B cell (primary cell): Measurements from ENCODE around the gene TALDO1. TPM values are rescaled to one million over a fixed set of nuclear protein-coding genes. Genes with fewer than 3 reads are reported as not detected.

ENCODE experiments used
- ATAC-seq: fragments of 200-7000 bp; cut with Tn5 transposase; one replicate; pipeline ENCODE4 v1.10.0; 2021; ENCODE audit warnings: low read depth, mild to moderate bottlenecking, moderate number of reproducible peaks, moderate library complexity
- CTCF ChIA-PET: fragments of 350-600 bp; sonication (Branson Sonifier 250); formaldehyde crosslinking; loops from one replicate; lab custom pipeline; 2021; ENCODE audit warnings: antibody characterized with exemption, inconsistent platforms; lab: Charles Lee
- POLR2A ChIA-PET: fragments of 350-600 bp; sonication (Branson Sonifier 250); formaldehyde crosslinking; loops from one replicate; lab custom pipeline; 2021; ENCODE audit warnings: antibody characterized with exemption; lab: Charles Lee
- DNase-seq: peaks from one replicate; pipeline ENCODE4 v3.0.0; 2013
- H2AFZ ChIP-seq: 2 replicates; pipeline ENCODE4 v1.6.1; 2012; ENCODE audit warnings: mild to moderate bottlenecking, low read depth, low read length; ENCODE audit not compliant: insufficient read depth, poor library complexity, severe bottlenecking
- H3K27ac ChIP-seq, 2 donors: 1 replicate in 1 of 2; 2 replicates in 1 of 2; pipeline ENCODE4 v1.5.1; 2012 to 2013; ENCODE audit warnings: low read length in 2 of 2, mild to moderate bottlenecking in 2 of 2, moderate library complexity in 1 of 2
- H3K27me3 ChIP-seq, 4 experiments: fragments of 200-600 bp in 1 of 4; sonication (generic) in 1 of 4; replicated peaks in 1 of 4; 1 replicate in 2 of 4; 2 replicates in 2 of 4; pipeline versions ENCODE4 v1.6.1 to v1.7.0; 2013 to 2016; ENCODE audit warnings: low read length in 3 of 4, mild to moderate bottlenecking in 2 of 4, mixed read lengths in 1 of 4, moderate library complexity in 1 of 4; ENCODE audit not compliant: insufficient read depth in 4 of 4, control insufficient read depth in 3 of 4; ENCODE audit errors: control extremely low read depth in 1 of 4
- H3K36me3 ChIP-seq, 2 experiments: replicated peaks in 1 of 2; 1 replicate in 1 of 2; 2 replicates in 1 of 2; pipeline versions ENCODE4 v1.6.1 to v1.7.1; 2013; ENCODE audit warnings: low read length in 1 of 2; ENCODE audit not compliant: insufficient read depth in 2 of 2, control insufficient read depth in 1 of 2; ENCODE audit errors: control extremely low read depth in 1 of 2, extremely low read depth in 1 of 2
- H3K4me1 ChIP-seq, 2 donors: fragments of 200-600 bp in 1 of 2; sonication (generic) in 1 of 2; 1 replicate in 1 of 2; 2 replicates in 1 of 2; pipeline versions ENCODE4 v1.5.1 to v1.6.1; 2013 to 2017; ENCODE audit warnings: low read length in 2 of 2; ENCODE audit not compliant: control insufficient read depth in 2 of 2, insufficient read depth in 2 of 2
- H3K4me2 ChIP-seq: replicated peaks from 2 replicates; pipeline ENCODE3; 2012; ENCODE audit warnings: mild to moderate bottlenecking, low read depth, low read length; ENCODE audit not compliant: poor library complexity, severe bottlenecking
- H3K4me3 ChIP-seq, 5 experiments: fragments of 200-600 bp in 1 of 5; sonication (generic) in 1 of 5; 1 replicate in 3 of 5; 2 replicates in 2 of 5; pipeline versions ENCODE4 v1.5.1 to v1.7.0; 2011 to 2016; ENCODE audit warnings: low read length in 4 of 5, mild to moderate bottlenecking in 4 of 5, low read depth in 2 of 5, control low read depth in 1 of 5, moderate library complexity in 1 of 5; ENCODE audit not compliant: insufficient read depth in 1 of 5; ENCODE audit errors: control extremely low read depth in 1 of 5, extremely low read depth in 1 of 5
- H3K79me2 ChIP-seq: fragments of 200-600 bp; sonication (generic); one replicate; pipeline ENCODE4 v1.6.0; 2016; ENCODE audit warnings: low read length; ENCODE audit not compliant: control insufficient read depth, insufficient read depth
- H3K9ac ChIP-seq: fragments of 200-600 bp; sonication (generic); 2 replicates; pipeline ENCODE4 v1.6.1; 2017; ENCODE audit warnings: mild to moderate bottlenecking, low read length, moderate library complexity
- H3K9me3 ChIP-seq, 3 donors: one replicate each; pipeline versions ENCODE4 v1.6.1 to v1.7.1; 2013; ENCODE audit warnings: low read length in 2 of 3; ENCODE audit not compliant: control insufficient read depth in 2 of 3, insufficient read depth in 1 of 3; ENCODE audit errors: control extremely low read depth in 1 of 3
- H4K20me1 ChIP-seq: 2 replicates; pipeline ENCODE4 v1.6.0; 2012; ENCODE audit warnings: mild to moderate bottlenecking, low read length; ENCODE audit not compliant: insufficient read depth, control insufficient read depth, poor library complexity, severe bottlenecking
- H3K27ac Mint-ChIP-seq: one replicate; pipeline ENCODE4 v1.8.0; 2021; ENCODE audit warnings: mixed read lengths
- H3K27me3 Mint-ChIP-seq: one replicate; pipeline ENCODE4 v1.8.0; 2021; ENCODE audit warnings: mixed read lengths
- H3K4me1 Mint-ChIP-seq: one replicate; pipeline ENCODE4 v1.8.0; 2021; ENCODE audit warnings: mixed read lengths
- H3K4me3 Mint-ChIP-seq: one replicate; pipeline ENCODE4 v1.8.0; 2021; ENCODE audit warnings: mixed read lengths
- H3K9me3 Mint-ChIP-seq: one replicate; pipeline ENCODE4 v1.8.0; 2022; ENCODE audit warnings: mixed read lengths; ENCODE audit not compliant: insufficient read depth
- CTCF ChIP-seq: fragments of 200-600 bp; IDR thresholded peaks from one replicate; pipeline ENCODE4 v1.8.0; 2022; ENCODE audit warnings: antibody characterized with exemption, mild to moderate bottlenecking
- EZH2 ChIP-seq: IDR thresholded peaks from 2 replicates; pipeline ENCODE4 v1.6.1; 2012; ENCODE audit warnings: borderline replicate concordance, low read depth, mild to moderate bottlenecking, moderate library complexity, low read length; ENCODE audit not compliant: insufficient read depth, poor library complexity, severe bottlenecking
- WGBS: methylation state at CpG from one replicate; pipeline ENCODE4 v1.1.5; 2013; ENCODE audit warnings: missing lambda C conversion rate; ENCODE audit not compliant: insufficient coverage; 5-methylcytosine and 5-hydroxymethylcytosine counted together
- intact Hi-C: fragments of 100-400 bp; cut with micrococcal nuclease; formaldehyde crosslinking; loops from one replicate; pipeline ENCODE4 v1.10.0; 2022
- polyA plus RNA-seq: library from polyadenylated mRNA; depleted of rRNA; stranded (reverse); fragments of >200 nt; gene quantifications from 2 replicates; pipeline ENCODE4 v1.2.3, GENCODE V29; 2012
- total RNA-seq, 2 donors: library from RNA; stranded (reverse); fragments of 120-200 nt in 1 of 2; gene quantifications; 1 replicate in 1 of 2; 2 replicates in 1 of 2; pipeline versions ENCODE4 v1.2.3 to v1.2.4, GENCODE V29; 2013 to 2022

TALDO1 gene
- total and polyA plus RNA-seq, 2 donors (not counting 1 experiment from before 2014, with no cell fraction given) = 82.4 to 116 TPM

GRCh38 chr11:794013-794765, 46.9 kb downstream of the TALDO1 start:
- no peak for TF ChIP-seq EZH2
- TF ChIP-seq CTCF = no peak
- H3K9me3 ChIP-seq = peaks cover 0 to 3% (median 0%) of the 10 kb centered on the region in 3 donors
- 96% methylated on average over 24 of the region's 31 CpGs for WGBS
- H3K79me2 ChIP-seq = peaks cover 36% of the 10 kb centered on the region
- ATAC-seq (no peak), DNase-seq (no peak)
- H3K9me3 Mint-ChIP-seq = no peaks in the 10 kb centered on the region
- H3K36me3 ChIP-seq = peaks cover 0 to 7% of the 10 kb centered on the region in 2 experiments
- ChIA-PET CTCF (interaction anchor here (1.0 to 1.2 kb wide), 2 partner anchors 17 to 44 kb away, joined by 3 read pairs; partner anchors contain the start of gene GATD1), POLR2A (interaction anchor here (1.1 kb wide), 1 partner anchor 48 kb away, joined by 3 read pairs; the partner anchor contains the start of genes POLR2L and TSPAN4)
- no peak overlapping the region for H3K27ac Mint-ChIP-seq
- peaks cover 64% of the 10 kb centered on the region for H4K20me1 ChIP-seq
- H3K4me3 ChIP-seq = no peak overlapping the region
- peaks cover 0 to 13% (median 3%) of the 10 kb centered on the region in 4 experiments for H3K27me3 ChIP-seq
- H3K4me1 Mint-ChIP-seq = peaks cover 21% of the 10 kb centered on the region
- H3K27ac ChIP-seq = no peak overlapping the region
- H3K9ac ChIP-seq = no peak overlapping the region
- no peak overlapping the region for H2AFZ ChIP-seq
- intact Hi-C loops = loop anchor here (10.0 kb wide), 1 partner anchor 339 kb away; the partner anchor contains the start of gene PTDSS2
- H3K4me1 ChIP-seq = peaks cover 22 to 41% of the 10 kb centered on the region in 2 donors
- H3K4me3 Mint-ChIP-seq = peak overlapping the region; percentile 27
- no peaks in the 10 kb centered on the region for H3K27me3 Mint-ChIP-seq
- H3K4me2 ChIP-seq = no peak overlapping the region
